GM19239 (cell line): ENCODE results near the gene DHRS3.

Source experiments
- DNase-seq: peaks from one replicate; pipeline ENCODE4 v3.0.0; 2011; ENCODE audit warnings: low spot score; ENCODE audit not compliant: insufficient read length
- FAIRE-seq: peaks from 2 replicates; lab custom pipeline; 2011; peaks lifted over from hg19 to GRCh38; lab: Jason Lieb, UNC

The DHRS3 gene

GRCh38 chr1:12556957-12557935 is 60.8 kb downstream of the DHRS3 start:
- DNase-seq, result no peak
- no peak for FAIRE-seq

GRCh38 chr1:12556368-12556930 is 61.6 kb downstream of the DHRS3 start:
- FAIRE-seq (no peak), DNase-seq (no peak)

GRCh38 chr1:12555411-12556367 is 62.3 kb downstream of the DHRS3 start:
- DNase-seq, result no peak
- no peak for FAIRE-seq

- FAIRE-seq (no peak), DNase-seq (no peak)
These were observed 63.3 kb downstream of the DHRS3 start for GRCh38 chr1:12554521-12555305.

GRCh38 chr1:12553963-12554362 is 64.0 kb downstream of the DHRS3 start:
- no peak for FAIRE-seq
- DNase-seq, result no peak

GRCh38 chr1:12552951-12553921 is 64.8 kb downstream of the DHRS3 start:
- FAIRE-seq, result no peak
- DNase-seq, result no peak

- no peak for DNase-seq
- FAIRE-seq, result no peak
These were observed 65.7 kb downstream of the DHRS3 start for GRCh38 chr1:12552111-12552888.

- no peak for FAIRE-seq
- DNase-seq, result no peak
These were observed 66.4 kb downstream of the DHRS3 start for GRCh38 chr1:12551584-12551983.

GRCh38 chr1:12549460-12550349 is 68.3 kb downstream of the DHRS3 start:
- DNase-seq (no peak), FAIRE-seq (no peak)

GRCh38 chr1:12548973-12549459 is 69.0 kb downstream of the DHRS3 start:
- no peak for FAIRE-seq
- DNase-seq, result no peak

- no peak for FAIRE-seq
These were observed 69.6 kb downstream of the DHRS3 start for GRCh38 chr1:12548279-12548972.

GRCh38 chr1:12547586-12548225 is 70.3 kb downstream of the DHRS3 start:
- no peak for DNase-seq
- FAIRE-seq, result no peak

More at GRCh38 chr1:12548279-12548972, 69.6 kb downstream of the DHRS3 start:
- no peak for DNase-seq

- DNase-seq (no peak), FAIRE-seq (no peak)
These were observed 71.0 kb downstream of the DHRS3 start for GRCh38 chr1:12546771-12547585.

- no peak for DNase-seq
- FAIRE-seq, result no peak
These were observed 73.0 kb downstream of the DHRS3 start for GRCh38 chr1:12544992-12545391.

- FAIRE-seq, result no peak
These were observed 73.7 kb downstream of the DHRS3 start for GRCh38 chr1:12544357-12544756.

More at GRCh38 chr1:12544357-12544756, 73.7 kb downstream of the DHRS3 start:
- DNase-seq, result no peak
